ENCODE data around the gene EML3. TPM values are rescaled to one million over a fixed set of nuclear protein-coding genes. Genes with fewer than 3 reads are reported as not detected.

EML3 gene
- total and polyA plus RNA-seq, 2 of the 13 experiments (the other 11 are each of a cell fraction or from before 2014, with no cell fraction given), result 10.6 to 12.3 TPM

DNA sequence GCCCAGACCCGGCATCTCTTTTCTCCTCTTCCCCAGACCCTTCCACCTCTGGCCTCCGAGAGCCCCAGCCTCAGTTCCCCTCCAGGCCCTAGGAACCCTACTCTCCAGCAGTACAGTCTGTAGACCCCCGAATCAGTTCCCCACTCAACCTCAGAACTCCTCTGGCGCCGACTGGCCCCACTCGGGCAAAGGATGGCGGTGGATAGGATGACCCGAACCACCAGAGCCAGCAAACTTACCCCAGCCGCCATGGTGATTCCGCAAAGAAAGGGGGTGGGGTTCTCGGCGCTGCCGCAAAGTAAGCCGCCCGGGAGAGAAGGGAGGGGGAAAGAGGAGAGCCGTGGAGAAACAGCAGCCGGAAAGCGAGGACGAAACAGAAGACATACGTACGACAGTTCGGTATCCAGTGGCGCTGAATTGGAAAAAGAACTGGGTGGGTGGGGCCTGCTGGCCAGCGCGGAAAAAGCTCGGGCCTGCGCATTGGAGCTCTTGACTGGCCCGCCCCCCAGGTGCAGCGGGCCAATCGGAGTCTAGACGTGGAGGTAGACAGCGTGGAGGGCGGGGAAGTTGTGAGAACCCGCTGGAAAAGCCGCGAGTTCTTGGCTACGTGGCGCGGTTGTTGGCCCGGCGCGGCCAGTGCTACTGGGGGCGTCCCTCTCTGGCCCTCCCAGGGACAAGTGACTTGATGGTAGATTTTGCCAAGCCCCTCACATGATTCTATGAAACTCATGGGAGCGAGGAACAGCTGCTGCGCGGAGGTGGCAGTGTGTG is 38.8 kb downstream of the EML3 start, which contains the start of gene EEF1G (continued):
- TF ChIP-seq, protein P1, sequence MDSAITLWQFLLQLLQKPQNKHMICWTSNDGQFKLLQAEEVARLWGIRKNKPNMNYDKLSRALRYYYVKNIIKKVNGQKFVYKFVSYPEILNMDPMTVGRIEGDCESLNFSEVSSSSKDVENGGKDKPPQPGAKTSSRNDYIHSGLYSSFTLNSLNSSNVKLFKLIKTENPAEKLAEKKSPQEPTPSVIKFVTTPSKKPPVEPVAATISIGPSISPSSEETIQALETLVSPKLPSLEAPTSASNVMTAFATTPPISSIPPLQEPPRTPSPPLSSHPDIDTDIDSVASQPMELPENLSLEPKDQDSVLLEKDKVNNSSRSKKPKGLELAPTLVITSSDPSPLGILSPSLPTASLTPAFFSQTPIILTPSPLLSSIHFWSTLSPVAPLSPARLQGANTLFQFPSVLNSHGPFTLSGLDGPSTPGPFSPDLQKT (CRISPR knock-in tag; IDR thresholded peaks at IDR 0.05; ENCODE audit: borderline replicate concordance), result no peak; the same call in 1 of the 2 replicates
- TF ChIP-seq EHMT2 (IDR thresholded peaks at IDR 0.05; ENCODE audit: borderline replicate concordance, low read depth, low read length) (no peak), ZNF496 (CRISPR knock-in tag; IDR thresholded peaks at IDR 0.05; ENCODE audit: insufficient replicate concordance) (no peak), ZNF207 (IDR thresholded peaks at IDR 0.05; ENCODE audit: borderline replicate concordance) (no peak), ZSCAN22 (CRISPR knock-in tag; IDR thresholded peaks at IDR 0.05) (no peak), REPIN1 (CRISPR knock-in tag; IDR thresholded peaks at IDR 0.05; ENCODE audit: borderline replicate concordance, low read depth) (peak; percentile 36; the same call in 1 of the 2 replicates), ZSCAN20 (CRISPR knock-in tag; IDR thresholded peaks at IDR 0.05; ENCODE audit: borderline replicate concordance) (no peak), ZFAT (CRISPR knock-in tag; conservative IDR thresholded peaks at IDR 0.05) (no peak)

DNA sequence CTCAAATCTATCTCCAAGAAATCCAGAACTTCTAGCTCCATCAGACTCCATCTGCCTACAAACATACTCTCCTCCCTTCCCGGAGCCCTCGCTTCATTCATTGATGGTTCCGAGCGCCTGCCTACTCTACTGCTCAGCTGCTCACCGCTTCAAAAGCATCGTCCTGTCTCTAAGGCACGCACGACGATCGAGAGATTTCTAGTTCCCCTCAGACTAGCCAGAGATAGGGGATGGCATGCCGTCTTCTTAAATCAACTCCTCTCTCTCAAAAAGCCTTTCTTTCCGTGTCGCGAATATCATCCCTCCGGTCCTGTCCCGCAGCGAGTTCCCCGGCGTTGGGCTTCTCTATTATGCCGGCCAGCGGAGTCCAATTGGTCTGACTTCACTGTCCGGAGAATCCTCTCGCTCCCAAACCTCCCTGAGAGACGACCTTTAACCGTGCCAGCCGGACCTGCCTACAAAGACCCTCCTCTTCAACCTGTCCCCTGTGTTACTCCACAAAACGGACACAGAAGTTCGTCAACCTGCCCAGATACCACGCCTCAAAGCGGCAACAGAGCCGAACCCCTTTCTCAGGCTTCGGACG is 39.5 kb downstream of the EML3 start:
- ChIA-PET CTCF (ENCODE audit: low intra/inter-chr PET ratio, low total read pairs) (no interaction called here), POLR2A (interaction anchor here (0.6 to 5.0 kb wide), 41 partner anchors 8 to 268 kb away, joined by 3 to 160 read pairs (median 6); partner anchors contain the start of genes AHNAK, B3GAT3, C11orf98 and CSKMT)
- peak overlapping the region; percentile 92 for H3K9ac ChIP-seq (ENCODE audit: insufficient read depth, low read depth, low read length)
- no peaks in the 10 kb centered on the region for H3K9me3 ChIP-seq (ENCODE audit: low read length)
- WGBS (ENCODE audit: low lambda C conversion rate), result under 1% methylated on average over 30 of the region's 33 CpGs
- H3K4me2 ChIP-seq (ENCODE audit: low read depth, low read length), result peak overlapping the region; percentile 85
- H4K20me1 ChIP-seq (ENCODE audit: insufficient read depth, low read length), result peaks cover 8% of the 10 kb centered on the region; the same call in 1 of the 2 replicates
- intact Hi-C loops (cut with micrococcal nuclease; ENCODE audit: unreplicated experiment) (no loop called here), in situ Hi-C loops (cut with HindIII; ENCODE audit: extremely low pct_ligation_motif_present, low pct_unique_long_range_greater_than_20kb) (no loop called here)
- no peak overlapping the region for H2AFZ ChIP-seq (ENCODE audit: low read length)
- peaks cover 69% of the 10 kb centered on the region for H3K4me1 ChIP-seq (ENCODE audit: insufficient read depth, low read length)
- H3K4me3 ChIP-seq (replicated peaks in 1 of 3; ENCODE audit: insufficient read depth in 1 of 3, low read depth in 2 of 3, low read length in 3 of 3), result peak overlapping the region; percentile 80 to 96 (median 95)
- peaks cover 14 to 54% of the 10 kb centered on the region in 2 experiments for H3K36me3 ChIP-seq (replicated peaks in 1 of 2; ENCODE audit: control insufficient read depth in 1 of 2, insufficient read depth in 2 of 2, low read length in 2 of 2)
- no peak for FAIRE-seq
- DNase-seq (ENCODE audit: low spot score), result no peak
- no peaks in the 10 kb centered on the region; a peak in 1 of 5 replicates for H3K27me3 ChIP-seq (ENCODE audit: control insufficient read depth in 1 of 2, insufficient read depth in 2 of 2, low read length in 2 of 2)
- peaks cover 64% of the 10 kb centered on the region for H3K79me2 ChIP-seq (ENCODE audit: insufficient read depth, low read length)
- TSS peak; percentile 80 for BruUV-seq (replicated peaks)
- peak; percentile 13 for ATAC-seq
- peak overlapping the region; percentile 77 for H3K27ac ChIP-seq (ENCODE audit: extremely low read length, insufficient read depth, low read length)
- TF ChIP-seq MAFK (conservative IDR thresholded peaks at IDR 0.05 in 1 of 2, IDR thresholded peaks at IDR 0.05 in 1 of 2; ENCODE audit: low read length in 2 of 2) (no peak), ZNF850 (CRISPR knock-in tag; conservative IDR thresholded peaks at IDR 0.05) (no peak)
- TF ChIP-seq, protein P2, sequence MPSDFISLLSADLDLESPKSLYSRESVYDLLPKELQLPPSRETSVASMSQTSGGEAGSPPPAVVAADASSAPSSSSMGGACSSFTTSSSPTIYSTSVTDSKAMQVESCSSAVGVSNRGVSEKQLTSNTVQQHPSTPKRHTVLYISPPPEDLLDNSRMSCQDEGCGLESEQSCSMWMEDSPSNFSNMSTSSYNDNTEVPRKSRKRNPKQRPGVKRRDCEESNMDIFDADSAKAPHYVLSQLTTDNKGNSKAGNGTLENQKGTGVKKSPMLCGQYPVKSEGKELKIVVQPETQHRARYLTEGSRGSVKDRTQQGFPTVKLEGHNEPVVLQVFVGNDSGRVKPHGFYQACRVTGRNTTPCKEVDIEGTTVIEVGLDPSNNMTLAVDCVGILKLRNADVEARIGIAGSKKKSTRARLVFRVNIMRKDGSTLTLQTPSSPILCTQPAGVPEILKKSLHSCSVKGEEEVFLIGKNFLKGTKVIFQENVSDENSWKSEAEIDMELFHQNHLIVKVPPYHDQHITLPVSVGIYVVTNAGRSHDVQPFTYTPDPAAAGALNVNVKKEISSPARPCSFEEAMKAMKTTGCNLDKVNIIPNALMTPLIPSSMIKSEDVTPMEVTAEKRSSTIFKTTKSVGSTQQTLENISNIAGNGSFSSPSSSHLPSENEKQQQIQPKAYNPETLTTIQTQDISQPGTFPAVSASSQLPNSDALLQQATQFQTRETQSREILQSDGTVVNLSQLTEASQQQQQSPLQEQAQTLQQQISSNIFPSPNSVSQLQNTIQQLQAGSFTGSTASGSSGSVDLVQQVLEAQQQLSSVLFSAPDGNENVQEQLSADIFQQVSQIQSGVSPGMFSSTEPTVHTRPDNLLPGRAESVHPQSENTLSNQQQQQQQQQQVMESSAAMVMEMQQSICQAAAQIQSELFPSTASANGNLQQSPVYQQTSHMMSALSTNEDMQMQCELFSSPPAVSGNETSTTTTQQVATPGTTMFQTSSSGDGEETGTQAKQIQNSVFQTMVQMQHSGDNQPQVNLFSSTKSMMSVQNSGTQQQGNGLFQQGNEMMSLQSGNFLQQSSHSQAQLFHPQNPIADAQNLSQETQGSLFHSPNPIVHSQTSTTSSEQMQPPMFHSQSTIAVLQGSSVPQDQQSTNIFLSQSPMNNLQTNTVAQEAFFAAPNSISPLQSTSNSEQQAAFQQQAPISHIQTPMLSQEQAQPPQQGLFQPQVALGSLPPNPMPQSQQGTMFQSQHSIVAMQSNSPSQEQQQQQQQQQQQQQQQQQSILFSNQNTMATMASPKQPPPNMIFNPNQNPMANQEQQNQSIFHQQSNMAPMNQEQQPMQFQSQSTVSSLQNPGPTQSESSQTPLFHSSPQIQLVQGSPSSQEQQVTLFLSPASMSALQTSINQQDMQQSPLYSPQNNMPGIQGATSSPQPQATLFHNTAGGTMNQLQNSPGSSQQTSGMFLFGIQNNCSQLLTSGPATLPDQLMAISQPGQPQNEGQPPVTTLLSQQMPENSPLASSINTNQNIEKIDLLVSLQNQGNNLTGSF (CRISPR knock-in tag; IDR thresholded peaks at IDR 0.05), result no peak
- TF ChIP-seq, protein P3, sequence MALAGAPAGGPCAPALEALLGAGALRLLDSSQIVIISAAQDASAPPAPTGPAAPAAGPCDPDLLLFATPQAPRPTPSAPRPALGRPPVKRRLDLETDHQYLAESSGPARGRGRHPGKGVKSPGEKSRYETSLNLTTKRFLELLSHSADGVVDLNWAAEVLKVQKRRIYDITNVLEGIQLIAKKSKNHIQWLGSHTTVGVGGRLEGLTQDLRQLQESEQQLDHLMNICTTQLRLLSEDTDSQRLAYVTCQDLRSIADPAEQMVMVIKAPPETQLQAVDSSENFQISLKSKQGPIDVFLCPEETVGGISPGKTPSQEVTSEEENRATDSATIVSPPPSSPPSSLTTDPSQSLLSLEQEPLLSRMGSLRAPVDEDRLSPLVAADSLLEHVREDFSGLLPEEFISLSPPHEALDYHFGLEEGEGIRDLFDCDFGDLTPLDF (CRISPR knock-in tag; IDR thresholded peaks at IDR 0.05), result no peak

Data from HepG2 (cell line).